ENCODE data around the gene SASH1. TPM values are rescaled to one million over a fixed set of nuclear protein-coding genes. Genes with fewer than 3 reads are reported as not detected.

SASH1 gene
- total RNA-seq, 1 experiment from 2014 or later = 11.7 TPM

DNA sequence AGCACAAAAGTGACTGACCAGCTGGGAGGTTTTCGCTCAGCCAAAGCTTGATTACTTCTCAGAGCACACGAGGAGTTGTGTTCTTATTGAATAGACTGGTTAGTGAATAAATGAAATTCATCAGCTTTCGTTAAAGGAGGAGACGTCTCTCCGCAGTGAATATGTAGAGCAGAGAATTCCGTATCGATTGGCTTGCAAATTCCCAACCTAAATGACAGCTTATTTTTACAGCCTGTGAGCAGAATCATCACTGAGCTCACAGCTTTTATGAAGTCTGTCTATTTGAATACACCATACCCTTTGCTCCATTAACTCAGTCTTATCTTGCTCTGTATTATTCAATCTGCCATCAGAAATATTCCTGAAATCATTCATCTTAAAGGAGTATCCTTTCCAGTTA, 192.7 kb downstream of the SASH1 start (continued):
- TF ChIP-seq MAX (IDR thresholded peaks at IDR 0.05) = no peak
- no peak for TF ChIP-seq CBX3 (IDR thresholded peaks at IDR 0.05; ENCODE audit: low read depth)

DNA sequence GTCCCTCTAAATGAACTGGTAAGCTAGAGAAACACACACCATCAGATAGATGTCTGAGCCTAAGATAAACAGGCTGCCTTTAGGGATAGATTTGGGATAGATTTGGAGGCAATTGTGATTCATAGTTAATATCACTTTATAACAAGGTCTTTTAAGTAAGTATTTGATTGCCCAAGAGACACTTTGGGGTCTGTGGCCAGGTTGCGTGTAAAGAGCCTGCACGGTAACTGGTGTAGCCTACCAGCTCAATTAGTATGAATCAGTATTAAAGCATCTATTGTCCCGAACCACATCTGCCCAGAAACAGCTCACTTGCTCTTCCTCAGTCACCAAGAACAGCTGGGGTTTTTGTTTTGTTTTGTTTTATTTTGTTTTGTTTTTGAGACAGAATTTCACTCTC, 193.3 kb downstream of the SASH1 start:
- no peaks in the 10 kb centered on the region for H4K20me1 ChIP-seq (ENCODE audit: insufficient read depth)
- RAD21 ChIA-PET (ENCODE audit: low non-redundant PET in 1 of 2, low total read pairs in 2 of 2, uncharacterized antibody in 2 of 2, unreplicated experiment in 2 of 2) = no interaction called here
- no peaks in the 10 kb centered on the region for H3K4me1 ChIP-seq (ENCODE audit: control insufficient read depth in 1 of 2, insufficient read depth in 2 of 2, low read length in 2 of 2)
- H3K27ac ChIP-seq (ENCODE audit: low read depth, low read length) = no peak overlapping the region
- CTCF ChIA-PET = no interaction called here
- DNase-seq (ENCODE audit: low read depth, low spot score) (no peak), ATAC-seq (no peak)
- intact Hi-C loops (cut with micrococcal nuclease) = no loop called here
- no peak overlapping the region for H3K9ac ChIP-seq (ENCODE audit: low read length)
- no peak overlapping the region for H3K4me3 ChIP-seq (replicated peaks in 1 of 2; ENCODE audit: low read depth in 1 of 2, low read length in 2 of 2)
- H3K27me3 ChIP-seq (ENCODE audit: insufficient read depth, low read length) = no peaks in the 10 kb centered on the region
- POLR2A ChIA-PET = no interaction called here
- BruUV-seq (replicated peaks) = no TSS peak
- TF ChIP-seq ZBTB33 (IDR thresholded peaks at IDR 0.05; ENCODE audit: extremely low read depth, insufficient replicate concordance, low read length) (no peak), EGR1 (IDR thresholded peaks at IDR 0.05; ENCODE audit: low read depth) (no peak), EZH2 (IDR thresholded peaks at IDR 0.05) (no peak), POLR2AphosphoS5 (IDR thresholded peaks at IDR 0.05; ENCODE audit: low read depth, low read length) (no peak), SP1 (IDR thresholded peaks at IDR 0.05; ENCODE audit: low read depth) (no peak), POLR2A (IDR thresholded peaks at IDR 0.05; ENCODE audit: borderline replicate concordance, extremely low read depth, insufficient read depth, insufficient read length) (no peak), TCF7L2 (IDR thresholded peaks at IDR 0.05; ENCODE audit: borderline replicate concordance, extremely low read depth, insufficient read depth, insufficient read length) (no peak), SIN3A (IDR thresholded peaks at IDR 0.05; ENCODE audit: low read depth) (no peak), ELF1 (IDR thresholded peaks at IDR 0.05; ENCODE audit: borderline replicate concordance, low read depth) (no peak), SRF (IDR thresholded peaks at IDR 0.05; ENCODE audit: low read depth) (no peak), EZH2phosphoT487 (IDR thresholded peaks at IDR 0.05; ENCODE audit: borderline replicate concordance) (no peak)
- H3K4me2 ChIP-seq (ENCODE audit: low read length) = no peak overlapping the region
- no peaks in the 10 kb centered on the region for H3K36me3 ChIP-seq (ENCODE audit: control insufficient read depth in 1 of 2, insufficient read depth in 2 of 2, low read length in 2 of 2)
- no peak overlapping the region for H2AFZ ChIP-seq (ENCODE audit: low read depth, low read length, poor library complexity, severe bottlenecking)
- H3K9me3 ChIP-seq (ENCODE audit: control insufficient read depth in 1 of 2, insufficient read depth in 1 of 2, low read depth in 1 of 2, low read length in 2 of 2) = no peaks in the 10 kb centered on the region
- H3K79me2 ChIP-seq (ENCODE audit: insufficient read depth, low read length) = no peaks in the 10 kb centered on the region
- no peaks in the 10 kb centered on the region for H3K9me2 ChIP-seq (ENCODE audit: insufficient read depth)
